Measurements from ENCODE around the gene ZC2HC1B.
"Not testable (repeated sequence)": the region's sequence is repeated elsewhere in the genome, so short reads cannot be mapped to it uniquely, and the experiment has no call there.

The ZC2HC1B gene

GRCh38 chr6:143863771-143864170, 503 bp upstream of the ZC2HC1B start:
- Histone ChIP-seq H3K4me3 (ENCODE audit: low read depth in 1 of 2, low read length in 2 of 2) (no peak overlapping the region), H3K9me3 (ENCODE audit: control insufficient read depth in 1 of 2, low read length in 2 of 2) (no peaks in the 10 kb centered on the region), H3K36me3 (ENCODE audit: control insufficient read depth in 1 of 2, insufficient read depth in 2 of 2, low read length in 2 of 2) (peaks cover 13 to 61% of the 10 kb centered on the region in 2 donors), H3K9ac (ENCODE audit: low read depth in 1 of 2, low read length in 2 of 2) (no peak overlapping the region), H3K4me1 (ENCODE audit: control insufficient read depth in 1 of 2, insufficient read depth in 2 of 2, low read length in 2 of 2) (no peaks in the 10 kb centered on the region), H3K27ac (ENCODE audit: low read depth, low read length) (no peak overlapping the region), H3K27me3 (ENCODE audit: control insufficient read depth in 1 of 2, insufficient read depth in 2 of 2, low read length in 2 of 2) (no peaks in the 10 kb centered on the region)

GRCh38 chr6:143867236-143867635, 3.0 kb downstream of the ZC2HC1B start:
- H3K9me3 ChIP-seq (ENCODE audit: control insufficient read depth in 1 of 2, low read length in 2 of 2): no peaks in the 10 kb centered on the region
- H3K36me3 ChIP-seq (ENCODE audit: control insufficient read depth in 1 of 2, insufficient read depth in 2 of 2, low read length in 2 of 2): peaks cover 0 to 29% of the 10 kb centered on the region in 2 donors
- no peaks in the 10 kb centered on the region for H3K4me1 ChIP-seq (ENCODE audit: control insufficient read depth in 1 of 2, insufficient read depth in 2 of 2, low read length in 2 of 2)
- H3K9ac ChIP-seq (ENCODE audit: low read depth in 1 of 2, low read length in 2 of 2): no peak overlapping the region
- H3K4me3 ChIP-seq (ENCODE audit: low read depth in 1 of 2, low read length in 2 of 2): no peak overlapping the region
- H3K27me3 ChIP-seq (ENCODE audit: control insufficient read depth in 1 of 2, insufficient read depth in 2 of 2, low read length in 2 of 2): no peaks in the 10 kb centered on the region
- H3K27ac ChIP-seq (ENCODE audit: low read depth, low read length): no peak overlapping the region

DNA sequence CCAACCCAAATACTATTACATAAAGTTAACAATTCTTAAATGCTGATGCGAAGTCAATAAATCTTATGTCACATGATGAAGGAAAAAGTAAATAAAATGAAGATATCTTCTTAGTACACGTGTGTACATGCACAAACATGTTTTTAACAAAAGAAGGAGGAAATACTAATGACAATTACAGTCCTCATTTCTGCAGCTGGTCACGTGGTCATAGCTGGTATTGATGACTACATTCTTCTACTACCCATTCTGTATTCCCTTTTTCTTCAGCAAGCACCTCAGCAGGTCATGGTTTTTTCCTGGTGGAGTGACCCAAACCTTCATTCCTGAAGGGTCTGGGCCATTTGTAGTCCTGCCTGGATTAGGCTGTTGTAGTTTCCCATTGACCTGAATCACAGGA, 4.5 kb downstream of the ZC2HC1B start:
- not testable (repeated sequence) for H3K27ac ChIP-seq (ENCODE audit: low read depth, low read length); H3K4me1 ChIP-seq (ENCODE audit: control insufficient read depth in 1 of 2, insufficient read depth in 2 of 2, low read length in 2 of 2); H3K27me3 ChIP-seq (ENCODE audit: control insufficient read depth in 1 of 2, insufficient read depth in 2 of 2, low read length in 2 of 2); H3K9ac ChIP-seq (ENCODE audit: low read depth in 1 of 2, low read length in 2 of 2); H3K9me3 ChIP-seq (ENCODE audit: control insufficient read depth in 1 of 2, low read length in 2 of 2); H3K4me3 ChIP-seq (ENCODE audit: low read depth in 1 of 2, low read length in 2 of 2)
- peaks cover 0 to 15% of the 10 kb centered on the region in 2 donors for H3K36me3 ChIP-seq (ENCODE audit: control insufficient read depth in 1 of 2, insufficient read depth in 2 of 2, low read length in 2 of 2)

- H3K27me3 ChIP-seq (ENCODE audit: control insufficient read depth in 1 of 2, insufficient read depth in 2 of 2, low read length in 2 of 2); H3K9ac ChIP-seq (ENCODE audit: low read depth in 1 of 2, low read length in 2 of 2); H3K9me3 ChIP-seq (ENCODE audit: control insufficient read depth in 1 of 2, low read length in 2 of 2); H3K36me3 ChIP-seq (ENCODE audit: control insufficient read depth in 1 of 2, insufficient read depth in 2 of 2, low read length in 2 of 2); H3K4me1 ChIP-seq (ENCODE audit: control insufficient read depth in 1 of 2, insufficient read depth in 2 of 2, low read length in 2 of 2); H3K4me3 ChIP-seq (ENCODE audit: low read depth in 1 of 2, low read length in 2 of 2); H3K27ac ChIP-seq (ENCODE audit: low read depth, low read length): not testable (repeated sequence)
Observed at GRCh38 chr6:143871202-143871730, 7.0 kb downstream of the ZC2HC1B start.

DNA sequence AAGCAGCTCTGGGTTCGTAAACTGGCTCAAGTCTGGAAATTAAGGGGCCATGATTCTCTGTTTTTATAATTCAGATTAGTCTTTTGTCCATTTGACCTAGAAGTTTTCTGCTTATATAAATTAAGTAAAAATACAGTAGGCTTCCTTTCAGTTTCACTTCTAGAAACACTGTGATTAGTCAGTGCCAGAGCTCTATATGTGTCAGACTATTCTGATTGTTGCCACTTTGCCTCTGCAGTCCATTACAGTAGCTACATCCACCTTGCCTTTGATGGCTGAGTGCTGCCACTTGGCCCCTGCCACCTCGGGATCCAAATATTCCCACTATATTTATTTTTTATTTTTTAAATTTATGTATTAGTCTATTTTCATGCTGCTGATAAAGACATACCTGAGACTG, 7.9 kb downstream of the ZC2HC1B start:
- H3K9me3 ChIP-seq (ENCODE audit: control insufficient read depth in 1 of 2, low read length in 2 of 2): no peaks in the 10 kb centered on the region
- H3K27ac ChIP-seq (ENCODE audit: low read depth, low read length): no peak overlapping the region
- H3K36me3 ChIP-seq (ENCODE audit: control insufficient read depth in 1 of 2, insufficient read depth in 2 of 2, low read length in 2 of 2): no peaks in the 10 kb centered on the region
- no peaks in the 10 kb centered on the region for H3K4me1 ChIP-seq (ENCODE audit: control insufficient read depth in 1 of 2, insufficient read depth in 2 of 2, low read length in 2 of 2)
- H3K4me3 ChIP-seq (ENCODE audit: low read depth in 1 of 2, low read length in 2 of 2): no peak overlapping the region
- no peaks in the 10 kb centered on the region for H3K27me3 ChIP-seq (ENCODE audit: control insufficient read depth in 1 of 2, insufficient read depth in 2 of 2, low read length in 2 of 2)
- no peak overlapping the region for H3K9ac ChIP-seq (ENCODE audit: low read depth in 1 of 2, low read length in 2 of 2)

DNA sequence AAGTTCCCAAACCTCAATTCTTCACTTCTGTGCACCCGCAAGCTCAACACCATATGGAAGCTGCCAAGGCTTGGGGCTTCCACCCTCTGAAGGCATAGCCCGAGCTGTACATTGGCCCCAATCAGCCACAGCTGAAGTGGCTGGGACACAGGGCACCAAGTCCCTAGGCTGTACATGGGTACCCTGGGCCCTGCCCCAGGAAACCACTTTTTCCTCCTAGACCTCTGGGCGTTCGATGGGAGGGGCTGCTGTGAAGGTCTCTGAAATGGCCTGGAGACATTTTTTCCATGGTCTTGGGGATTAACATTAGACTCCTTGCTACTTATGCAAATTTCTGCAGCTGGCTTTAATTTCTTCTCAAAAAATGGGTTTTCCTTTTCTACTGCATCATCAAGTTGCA, 9.3 kb downstream of the ZC2HC1B start:
- H3K4me3 ChIP-seq (ENCODE audit: low read depth in 1 of 2, low read length in 2 of 2); H3K4me1 ChIP-seq (ENCODE audit: control insufficient read depth in 1 of 2, insufficient read depth in 2 of 2, low read length in 2 of 2): not testable (repeated sequence)

GRCh38 chr6:143874503-143874902, 10.2 kb downstream of the ZC2HC1B start:
- not testable (repeated sequence) for H3K27ac ChIP-seq (ENCODE audit: low read depth, low read length); H3K27me3 ChIP-seq (ENCODE audit: control insufficient read depth in 1 of 2, insufficient read depth in 2 of 2, low read length in 2 of 2); H3K36me3 ChIP-seq (ENCODE audit: control insufficient read depth in 1 of 2, insufficient read depth in 2 of 2, low read length in 2 of 2); H3K9ac ChIP-seq (ENCODE audit: low read depth in 1 of 2, low read length in 2 of 2); H3K9me3 ChIP-seq (ENCODE audit: control insufficient read depth in 1 of 2, low read length in 2 of 2); H3K4me1 ChIP-seq (ENCODE audit: control insufficient read depth in 1 of 2, insufficient read depth in 2 of 2, low read length in 2 of 2); H3K4me3 ChIP-seq (ENCODE audit: low read depth in 1 of 2, low read length in 2 of 2)

More for the DNA sequence above, 9.3 kb downstream of the ZC2HC1B start:
- not testable (repeated sequence) for H3K27ac ChIP-seq (ENCODE audit: low read depth, low read length); H3K9me3 ChIP-seq (ENCODE audit: control insufficient read depth in 1 of 2, low read length in 2 of 2); H3K36me3 ChIP-seq (ENCODE audit: control insufficient read depth in 1 of 2, insufficient read depth in 2 of 2, low read length in 2 of 2); H3K27me3 ChIP-seq (ENCODE audit: control insufficient read depth in 1 of 2, insufficient read depth in 2 of 2, low read length in 2 of 2); H3K9ac ChIP-seq (ENCODE audit: low read depth in 1 of 2, low read length in 2 of 2)

- H3K4me3 ChIP-seq (ENCODE audit: low read depth in 1 of 2, low read length in 2 of 2): no peak overlapping the region
- H3K27ac ChIP-seq (ENCODE audit: low read depth, low read length): no peak overlapping the region
- H3K9ac ChIP-seq (ENCODE audit: low read depth in 1 of 2, low read length in 2 of 2): no peak overlapping the region
Observed at GRCh38 chr6:143877584-143878271, 13.5 kb downstream of the ZC2HC1B start.

DNA sequence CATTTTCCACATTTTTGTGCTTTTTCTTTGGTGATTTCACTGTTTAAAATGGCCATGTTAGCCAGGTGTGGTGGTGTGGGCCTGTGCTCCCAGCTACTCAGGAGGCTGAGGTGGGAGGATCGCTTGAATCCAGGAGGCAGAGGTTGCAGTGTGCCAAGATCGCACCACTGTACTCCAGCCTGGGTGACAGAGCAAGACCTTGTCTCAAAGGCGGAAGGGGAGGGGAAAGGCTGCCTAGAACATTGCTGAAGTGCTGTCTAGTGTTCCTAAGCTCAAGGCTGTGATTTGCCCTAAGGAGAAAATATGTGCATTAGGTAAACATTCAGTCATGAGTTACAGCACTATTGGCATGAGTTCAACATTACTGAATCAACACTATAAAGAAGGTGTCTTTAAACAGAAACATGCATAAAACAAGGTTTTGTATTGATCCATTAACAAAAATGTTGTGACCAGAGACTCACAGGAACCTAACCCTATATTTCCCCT, 14.0 kb downstream of the ZC2HC1B start:
- Histone ChIP-seq H3K9me3 (ENCODE audit: control insufficient read depth in 1 of 2, low read length in 2 of 2) (peaks cover 0 to 5% of the 10 kb centered on the region in 2 donors), H3K27me3 (ENCODE audit: control insufficient read depth in 1 of 2, insufficient read depth in 2 of 2, low read length in 2 of 2) (no peaks in the 10 kb centered on the region), H3K4me1 (ENCODE audit: control insufficient read depth in 1 of 2, insufficient read depth in 2 of 2, low read length in 2 of 2) (no peaks in the 10 kb centered on the region), H3K9ac (ENCODE audit: low read depth in 1 of 2, low read length in 2 of 2) (no peak overlapping the region), H3K4me3 (ENCODE audit: low read depth in 1 of 2, low read length in 2 of 2) (no peak overlapping the region), H3K36me3 (ENCODE audit: control insufficient read depth in 1 of 2, insufficient read depth in 2 of 2, low read length in 2 of 2) (no peaks in the 10 kb centered on the region), H3K27ac (ENCODE audit: low read depth, low read length) (no peak overlapping the region)

More at GRCh38 chr6:143877584-143878271, 13.5 kb downstream of the ZC2HC1B start:
- no peaks in the 10 kb centered on the region for H3K36me3 ChIP-seq (ENCODE audit: control insufficient read depth in 1 of 2, insufficient read depth in 2 of 2, low read length in 2 of 2)
- H3K9me3 ChIP-seq (ENCODE audit: control insufficient read depth in 1 of 2, low read length in 2 of 2): peaks cover 0 to 5% of the 10 kb centered on the region in 2 donors
- no peaks in the 10 kb centered on the region for H3K4me1 ChIP-seq (ENCODE audit: control insufficient read depth in 1 of 2, insufficient read depth in 2 of 2, low read length in 2 of 2)
- no peaks in the 10 kb centered on the region for H3K27me3 ChIP-seq (ENCODE audit: control insufficient read depth in 1 of 2, insufficient read depth in 2 of 2, low read length in 2 of 2)

- H3K4me1 ChIP-seq (ENCODE audit: control insufficient read depth in 1 of 2, insufficient read depth in 2 of 2, low read length in 2 of 2): no peaks in the 10 kb centered on the region
- no peak overlapping the region for H3K27ac ChIP-seq (ENCODE audit: low read depth, low read length)
- no peaks in the 10 kb centered on the region for H3K27me3 ChIP-seq (ENCODE audit: control insufficient read depth in 1 of 2, insufficient read depth in 2 of 2, low read length in 2 of 2)
- H3K4me3 ChIP-seq (ENCODE audit: low read depth in 1 of 2, low read length in 2 of 2): no peak overlapping the region
- no peak overlapping the region for H3K9ac ChIP-seq (ENCODE audit: low read depth in 1 of 2, low read length in 2 of 2)
- H3K9me3 ChIP-seq (ENCODE audit: control insufficient read depth in 1 of 2, low read length in 2 of 2): peaks cover 0 to 5% of the 10 kb centered on the region in 2 donors
- H3K36me3 ChIP-seq (ENCODE audit: control insufficient read depth in 1 of 2, insufficient read depth in 2 of 2, low read length in 2 of 2): no peaks in the 10 kb centered on the region
Observed at GRCh38 chr6:143880412-143880811, 16.1 kb downstream of the ZC2HC1B start.

Data from duodenal mucosa (tissue), 2 donors.